Activated T-cell treated with anti-CD3 and anti-CD28 coated beads, Interleukin-2, amount 50 U/mL, for 24 hours (primary cell): Measurements from ENCODE around the gene SLBP.
"Not testable (repeated sequence)": the region's sequence is repeated elsewhere in the genome, so short reads cannot be mapped to it uniquely, and the experiment has no call there.

Source experiments
- DNase-seq: peaks from one replicate; pipeline ENCODE4 v3.0.0-alpha.2; 2020
- H3K27ac Mint-ChIP-seq: 2 replicates; pipeline ENCODE4 v1.8.0; 2020; ENCODE audit warnings: mild to moderate bottlenecking, mixed read lengths
- H3K27me3 Mint-ChIP-seq: 2 replicates; pipeline ENCODE4 v1.8.0; 2020; ENCODE audit warnings: mixed read lengths
- H3K36me3 Mint-ChIP-seq: 2 replicates; pipeline ENCODE4 v1.8.0; 2020; ENCODE audit warnings: low read depth, mixed read lengths
- H3K4me1 Mint-ChIP-seq: 2 replicates; pipeline ENCODE4 v1.8.0; 2020; ENCODE audit warnings: low read depth, mixed read lengths
- H3K4me3 Mint-ChIP-seq: 2 replicates; pipeline ENCODE4 v1.8.0; 2020; ENCODE audit warnings: mild to moderate bottlenecking, moderate library complexity, mixed read lengths
- H3K9me3 Mint-ChIP-seq: 2 replicates; pipeline ENCODE4 v1.8.0; 2020; ENCODE audit warnings: mixed read lengths

The SLBP gene

DNA sequence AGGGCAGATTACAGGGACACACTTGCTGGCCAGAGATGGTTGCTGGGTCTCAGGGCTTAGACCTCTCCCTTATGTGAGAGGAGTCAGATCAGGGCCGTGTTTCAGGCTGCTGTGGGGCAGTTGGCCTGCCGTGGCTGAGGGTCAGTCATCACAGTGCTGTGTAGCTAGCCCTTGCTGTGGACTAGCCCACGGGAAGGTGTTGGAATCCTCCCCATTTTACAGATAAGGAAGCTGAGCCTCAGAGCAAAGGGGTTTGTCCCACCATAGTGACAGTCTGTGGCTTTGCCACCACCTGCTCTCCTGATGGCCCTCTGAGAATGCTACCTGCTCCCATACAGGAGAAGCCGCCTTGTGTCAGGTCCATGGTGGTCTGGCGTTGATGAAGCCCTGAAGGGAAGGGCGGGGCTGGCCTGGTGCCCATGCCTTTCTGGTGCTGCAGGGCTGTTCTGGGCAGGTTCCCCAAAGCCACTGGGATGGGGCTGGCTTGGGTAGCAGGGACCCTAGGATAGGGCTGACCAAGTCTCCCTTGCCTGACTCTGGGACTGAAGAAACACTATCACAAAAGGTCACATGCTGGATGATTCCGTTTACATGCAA lies 25.6 kb downstream of the SLBP start:
- DNase-seq, result no peak
- H3K36me3 Mint-ChIP-seq, result peaks cover 26% of the 10 kb centered on the region
- peaks cover 13% of the 10 kb centered on the region for H3K4me1 Mint-ChIP-seq
- H3K27me3 Mint-ChIP-seq, result peaks cover 3% of the 10 kb centered on the region
- no peaks in the 10 kb centered on the region for H3K9me3 Mint-ChIP-seq
- H3K4me3 Mint-ChIP-seq, result no peak overlapping the region
- peak overlapping the region; percentile 51 for H3K27ac Mint-ChIP-seq

DNA sequence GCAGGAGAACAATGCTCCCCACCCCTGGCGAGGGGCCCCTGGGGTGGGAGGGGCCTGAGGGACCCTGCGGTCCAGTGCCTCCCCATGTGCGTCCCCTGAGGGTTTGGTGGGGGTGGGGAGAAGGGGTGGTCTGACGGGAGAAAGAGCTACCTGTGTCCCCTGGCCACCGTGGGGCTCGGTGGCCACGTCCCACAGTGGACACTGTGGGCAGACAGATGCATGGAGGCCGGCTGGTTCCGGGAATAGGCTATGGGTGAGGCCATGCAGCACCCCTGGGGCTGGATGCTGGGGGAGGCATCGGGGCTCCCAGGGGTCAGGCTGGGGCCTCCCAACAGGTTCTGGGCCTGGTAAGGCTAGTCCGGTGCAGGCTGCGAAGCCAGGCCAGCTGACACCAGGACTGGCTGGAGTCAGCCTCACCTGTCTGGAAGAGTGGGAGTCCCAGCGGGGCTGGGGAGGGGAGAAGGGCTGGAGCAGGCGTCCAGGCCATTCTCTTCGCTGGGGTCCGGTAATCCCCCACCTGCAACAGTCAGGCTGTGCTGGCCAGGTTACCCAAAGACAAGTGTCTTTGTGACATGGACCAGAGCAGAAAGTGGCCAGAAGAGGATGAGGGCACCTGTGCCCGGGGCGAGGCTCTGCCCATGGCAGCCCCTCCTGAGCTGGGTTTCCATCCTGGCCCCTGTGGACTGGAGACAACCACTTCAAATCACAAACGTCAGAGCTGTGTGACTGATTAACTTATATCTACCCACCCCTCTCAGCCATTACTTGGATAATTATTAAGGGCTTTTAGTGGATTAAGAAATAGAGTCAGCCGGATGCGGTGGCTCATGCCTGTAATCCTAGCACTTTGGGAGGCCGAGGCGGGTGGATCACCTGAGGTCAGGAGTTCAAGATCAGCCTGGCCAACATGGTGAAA lies 26.6 kb downstream of the SLBP start:
- DNase-seq, result no peak
- Mint-ChIP-seq H3K36me3 (peaks cover 16% of the 10 kb centered on the region), H3K27me3 (peaks cover 3% of the 10 kb centered on the region), H3K4me3 (peak overlapping the region; percentile 23), H3K4me1 (peaks cover 13% of the 10 kb centered on the region), H3K27ac (no peak overlapping the region), H3K9me3 (no peaks in the 10 kb centered on the region)

DNA sequence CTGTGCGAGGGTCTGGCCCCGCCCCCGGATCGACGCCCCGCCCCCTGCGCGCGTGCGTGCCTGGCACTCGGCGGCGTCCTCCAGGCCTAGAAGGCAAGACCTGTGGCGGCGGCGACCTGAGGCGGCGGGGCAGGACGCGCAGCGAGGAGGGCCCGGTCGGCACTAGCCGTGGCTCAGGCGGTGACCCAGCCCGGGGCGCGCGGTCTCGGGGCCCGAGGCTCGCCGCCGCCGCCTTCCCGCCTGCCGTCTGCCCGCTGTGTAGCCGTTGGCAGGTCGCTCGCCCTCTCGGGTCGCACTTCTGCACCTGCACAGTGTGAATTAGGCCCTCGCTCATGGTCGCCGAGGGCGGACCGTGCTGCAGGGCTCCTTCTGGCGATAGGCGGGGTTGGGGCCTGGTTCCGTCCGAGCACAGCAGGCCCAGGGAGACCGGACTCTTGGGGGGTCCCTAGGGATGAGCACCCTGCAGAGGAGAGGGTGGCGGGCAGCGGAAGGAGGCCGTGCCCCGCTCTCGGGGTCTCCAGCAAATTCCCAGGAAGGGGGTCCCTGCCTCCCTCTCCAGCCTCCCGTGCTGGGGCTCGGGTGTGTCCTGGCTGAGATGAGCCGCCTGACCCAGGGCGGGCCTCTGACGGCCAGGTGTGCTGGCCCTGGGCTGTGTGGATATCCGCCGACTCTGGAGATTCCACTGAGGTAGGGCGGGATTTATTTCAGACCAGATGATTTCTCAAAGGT lies 27.4 kb downstream of the SLBP start:
- Mint-ChIP-seq H3K27ac (peak overlapping the region; percentile 73), H3K4me3 (no peak overlapping the region), H3K27me3 (peaks cover 3% of the 10 kb centered on the region), H3K9me3 (no peaks in the 10 kb centered on the region), H3K4me1 (peaks cover 13% of the 10 kb centered on the region), H3K36me3 (peaks cover 7% of the 10 kb centered on the region)
- peak; percentile 98 for DNase-seq

DNA sequence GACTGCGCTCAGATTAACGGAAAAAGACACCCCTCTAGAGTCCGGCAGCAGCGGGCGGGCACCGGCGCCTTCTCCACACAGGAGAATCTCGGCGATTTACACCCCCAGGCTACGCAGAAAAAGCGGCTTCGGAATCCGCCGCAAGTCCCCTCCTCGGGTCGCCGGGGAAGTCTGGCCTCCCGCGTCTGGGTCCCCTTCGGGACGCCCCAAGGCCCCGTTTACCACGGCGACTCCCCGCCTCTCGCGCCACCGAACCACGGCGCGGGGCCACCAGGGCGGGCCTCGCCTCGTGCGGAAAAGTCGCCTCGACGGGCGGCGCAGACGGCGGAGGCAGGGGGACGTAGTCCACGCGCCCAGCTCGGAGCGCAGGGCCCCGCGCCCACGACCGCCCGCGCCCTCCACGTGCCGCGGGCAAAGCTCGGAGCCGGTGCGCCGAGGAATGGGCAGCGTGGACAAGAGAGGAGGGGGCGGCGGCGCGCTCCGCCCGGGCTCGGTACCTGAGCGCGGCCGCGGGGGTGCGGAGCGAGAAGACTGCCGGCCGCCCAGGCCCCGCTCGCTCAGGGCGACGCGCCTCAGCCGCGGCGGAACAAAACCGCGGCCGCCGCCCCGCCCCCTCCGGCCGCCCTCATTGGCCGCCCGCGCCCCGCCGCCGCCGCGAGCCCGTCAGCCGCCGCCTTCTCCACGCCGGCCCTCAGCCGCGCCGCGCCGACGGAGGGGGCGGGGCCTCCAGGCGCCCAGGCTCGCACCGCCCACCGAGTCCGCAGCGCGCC lies 28.2 kb downstream of the SLBP start, which contains the start of gene FAM53A:
TSS of gene FAM53A (minus strand) at position 578 of the 770 bp plus-strand sequence. CDS start 15,572 bp downstream, outside the sequence.
- Mint-ChIP-seq H3K4me3 (peak within 1 kb of the TSS; percentile 78), H3K27ac (peak within 1 kb of the TSS; percentile 88), H3K27me3 (peaks cover 3% of the 10 kb centered on the region), H3K36me3 (peaks cover 2% of the 10 kb centered on the region), H3K9me3 (no peaks in the 10 kb centered on the region), H3K4me1 (peaks cover 13% of the 10 kb centered on the region)
- peak; percentile 72 for DNase-seq

DNA sequence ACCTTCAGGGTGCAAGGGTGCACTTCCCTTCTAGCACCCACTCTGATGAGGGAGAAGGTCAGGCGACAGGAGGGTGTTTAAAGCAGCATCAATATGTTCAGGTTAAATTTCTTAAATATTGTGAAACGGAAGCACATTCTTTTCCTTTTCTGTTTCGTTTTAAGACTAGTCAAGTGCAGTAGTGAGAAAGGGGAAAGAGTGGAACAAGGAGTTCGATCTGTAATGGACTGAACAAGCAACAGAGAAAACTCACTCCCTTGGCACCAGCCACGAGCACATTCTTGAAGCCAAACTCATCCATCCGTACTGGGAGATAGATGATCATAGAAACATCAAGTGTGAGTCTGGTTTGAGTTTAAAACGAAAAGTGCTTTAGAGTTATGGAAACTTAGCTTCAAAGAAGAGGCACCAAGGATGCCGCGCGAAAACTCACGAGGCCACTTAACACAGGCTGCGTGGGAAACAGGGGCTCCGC lies 28.8 kb downstream of the SLBP start:
- Mint-ChIP-seq H3K36me3 (no peaks in the 10 kb centered on the region), H3K27me3 (peaks cover 3% of the 10 kb centered on the region), H3K4me3 (peak overlapping the region; percentile 78), H3K4me1 (peaks cover 13% of the 10 kb centered on the region), H3K9me3 (no peaks in the 10 kb centered on the region), H3K27ac (peak overlapping the region; percentile 88)
- DNase-seq, result no peak

DNA sequence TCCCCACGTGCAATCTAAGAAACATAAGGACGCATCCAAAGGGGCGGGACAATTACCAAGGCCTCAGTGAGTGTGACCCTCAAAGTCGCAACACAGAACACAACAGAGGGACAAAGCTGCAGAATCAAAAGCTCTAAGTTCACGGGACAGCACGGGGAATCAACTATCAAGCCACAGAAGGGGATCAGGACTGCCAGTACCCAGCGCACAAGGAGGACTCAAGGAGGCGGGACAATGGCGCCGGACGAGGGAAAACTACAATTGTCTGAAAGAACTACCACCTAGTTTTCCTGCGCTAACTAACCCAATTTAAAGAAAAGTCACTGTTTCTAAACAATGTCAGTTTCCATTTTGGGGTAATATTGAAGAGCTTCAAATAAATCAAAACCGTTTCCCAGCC lies 29.3 kb downstream of the SLBP start:
- peak overlapping the region; percentile 78 for H3K4me3 Mint-ChIP-seq
- peaks cover 3% of the 10 kb centered on the region for H3K27me3 Mint-ChIP-seq
- no peaks in the 10 kb centered on the region for H3K36me3 Mint-ChIP-seq
- H3K27ac Mint-ChIP-seq, result peak overlapping the region; percentile 42
- no peaks in the 10 kb centered on the region for H3K9me3 Mint-ChIP-seq
- no peak for DNase-seq
- H3K4me1 Mint-ChIP-seq, result peaks cover 13% of the 10 kb centered on the region

DNA sequence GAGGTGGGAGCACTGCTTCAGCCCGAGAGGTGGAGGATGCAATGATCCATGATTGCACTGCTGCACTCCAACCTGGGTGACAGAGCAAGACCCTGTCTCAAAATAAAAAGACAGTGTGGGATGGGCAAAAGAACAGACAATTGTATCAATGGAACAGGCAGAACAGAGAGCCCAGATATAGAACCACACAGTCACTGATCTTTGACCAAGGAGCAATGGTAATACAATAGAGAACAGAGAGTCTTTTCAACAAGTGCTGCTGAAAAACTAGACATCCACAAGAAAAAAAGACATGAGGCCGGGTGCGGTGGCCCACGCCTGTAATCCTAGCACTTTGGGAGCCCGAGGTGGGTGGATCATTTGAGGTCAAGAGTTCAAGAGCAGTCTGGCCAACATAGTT lies 33.9 kb downstream of the SLBP start:
- no peaks in the 10 kb centered on the region for H3K36me3 Mint-ChIP-seq
- peaks cover under 1% of the 10 kb centered on the region for H3K27me3 Mint-ChIP-seq
- no peaks in the 10 kb centered on the region for H3K9me3 Mint-ChIP-seq
- no peak for DNase-seq
- H3K4me1 Mint-ChIP-seq, result peaks cover 9% of the 10 kb centered on the region
- H3K27ac Mint-ChIP-seq, result no peak overlapping the region
- H3K4me3 Mint-ChIP-seq, result no peak overlapping the region

DNA sequence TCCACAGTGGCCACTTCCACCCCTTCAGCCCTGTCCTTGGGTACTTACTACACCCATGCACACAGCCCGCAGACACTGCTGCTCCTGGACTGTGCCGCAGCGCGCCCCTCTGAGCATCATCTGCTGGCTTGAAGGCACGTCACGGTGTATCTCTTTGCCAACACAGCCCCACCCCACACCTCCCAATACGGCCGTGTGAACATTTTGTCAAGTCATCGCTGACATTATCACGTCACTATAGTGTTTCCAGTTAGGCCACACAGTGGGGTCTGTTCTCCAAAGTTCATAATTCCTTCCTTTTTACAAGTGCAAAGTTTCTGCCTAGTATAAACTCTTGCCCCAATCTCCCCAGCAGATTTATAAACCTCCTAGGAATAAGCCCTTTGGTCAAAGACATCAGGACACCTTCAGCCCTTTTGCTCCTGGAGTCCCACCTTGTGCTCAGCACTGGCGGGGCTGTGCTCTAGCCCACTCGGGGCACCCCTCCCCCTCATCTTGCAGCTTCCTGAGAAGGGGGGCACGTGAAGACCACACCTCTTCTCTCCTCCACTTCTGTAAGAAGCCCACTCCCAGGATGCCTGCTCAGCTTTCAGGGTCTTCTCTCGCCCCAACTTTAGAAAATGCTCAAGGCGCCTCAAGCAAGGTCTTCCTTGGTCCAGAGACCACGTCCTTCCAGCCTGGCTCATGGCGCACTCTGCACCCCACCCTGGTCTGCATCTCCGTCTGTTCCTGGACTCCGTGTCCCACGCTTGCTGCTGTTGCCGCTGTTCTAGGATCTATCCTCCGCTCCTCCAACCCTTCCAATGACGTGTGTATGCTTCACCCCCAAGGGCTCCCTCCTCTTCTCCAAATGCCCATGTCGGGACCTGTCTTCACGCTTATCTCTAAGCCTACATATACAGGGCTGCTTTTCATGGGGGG lies 35.3 kb downstream of the SLBP start:
- H3K27me3 Mint-ChIP-seq, result no peaks in the 10 kb centered on the region
- H3K9me3 Mint-ChIP-seq, result no peaks in the 10 kb centered on the region
- no peak overlapping the region for H3K27ac Mint-ChIP-seq
- no peaks in the 10 kb centered on the region for H3K36me3 Mint-ChIP-seq
- no peak overlapping the region for H3K4me3 Mint-ChIP-seq
- H3K4me1 Mint-ChIP-seq, result no peaks in the 10 kb centered on the region
- no peak for DNase-seq

DNA sequence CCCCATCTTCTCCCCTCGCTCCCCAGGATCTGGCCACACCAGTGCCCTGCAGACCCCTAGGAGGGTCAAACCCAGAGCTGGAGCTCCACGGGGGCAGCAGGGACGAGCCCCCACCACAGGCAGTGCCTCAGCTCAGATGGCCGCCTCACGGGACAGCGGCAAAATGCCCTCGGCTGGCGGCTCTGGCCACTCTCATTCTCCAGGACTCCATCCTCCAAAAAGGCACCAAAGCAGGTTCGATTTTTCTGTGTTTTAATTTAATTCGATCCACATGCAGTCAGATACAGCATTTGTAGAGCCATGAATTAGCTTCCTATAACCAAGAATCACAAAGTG lies 36.3 kb downstream of the SLBP start:
- Mint-ChIP-seq H3K4me3 (no peak overlapping the region), H3K27me3 (no peaks in the 10 kb centered on the region), H3K36me3 (no peaks in the 10 kb centered on the region), H3K27ac (no peak overlapping the region), H3K4me1 (no peaks in the 10 kb centered on the region), H3K9me3 (no peaks in the 10 kb centered on the region)
- no peak for DNase-seq

DNA sequence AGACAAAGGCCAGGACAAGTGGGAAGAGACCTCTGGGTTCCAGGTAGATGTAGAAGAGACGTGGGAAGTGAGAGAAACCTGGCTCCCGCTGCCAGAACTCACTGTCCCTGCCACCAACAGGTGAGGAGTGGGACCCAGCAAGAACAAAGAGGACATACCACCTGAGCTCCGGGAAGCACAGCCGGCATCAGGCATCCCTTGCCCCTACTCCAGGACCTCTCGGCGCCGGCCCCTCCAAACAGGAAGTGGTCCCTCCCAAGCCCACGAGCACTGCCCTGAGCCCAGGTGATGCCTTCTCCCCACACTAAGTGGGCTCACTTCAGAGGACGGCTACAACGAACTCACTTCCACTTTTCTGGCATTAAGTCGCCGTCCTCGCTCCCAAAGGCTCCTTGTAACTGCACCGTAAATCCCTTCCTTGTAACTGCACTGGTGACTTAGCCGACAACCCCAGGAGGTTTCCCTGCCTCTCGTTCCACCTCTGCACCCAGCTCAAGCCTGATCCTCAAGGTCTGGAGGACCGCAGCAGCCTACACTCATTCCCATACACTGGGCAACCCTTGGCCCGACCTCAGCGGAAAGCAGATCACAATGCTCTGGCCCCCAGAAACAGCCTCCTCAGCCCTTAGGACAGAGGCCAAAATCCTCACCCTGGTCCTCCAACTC lies 36.9 kb downstream of the SLBP start:
- no peaks in the 10 kb centered on the region for H3K27me3 Mint-ChIP-seq
- no peak overlapping the region for H3K4me3 Mint-ChIP-seq
- H3K36me3 Mint-ChIP-seq, result no peaks in the 10 kb centered on the region
- no peaks in the 10 kb centered on the region for H3K4me1 Mint-ChIP-seq
- DNase-seq, result no peak
- no peak overlapping the region for H3K27ac Mint-ChIP-seq
- H3K9me3 Mint-ChIP-seq, result no peaks in the 10 kb centered on the region

DNA sequence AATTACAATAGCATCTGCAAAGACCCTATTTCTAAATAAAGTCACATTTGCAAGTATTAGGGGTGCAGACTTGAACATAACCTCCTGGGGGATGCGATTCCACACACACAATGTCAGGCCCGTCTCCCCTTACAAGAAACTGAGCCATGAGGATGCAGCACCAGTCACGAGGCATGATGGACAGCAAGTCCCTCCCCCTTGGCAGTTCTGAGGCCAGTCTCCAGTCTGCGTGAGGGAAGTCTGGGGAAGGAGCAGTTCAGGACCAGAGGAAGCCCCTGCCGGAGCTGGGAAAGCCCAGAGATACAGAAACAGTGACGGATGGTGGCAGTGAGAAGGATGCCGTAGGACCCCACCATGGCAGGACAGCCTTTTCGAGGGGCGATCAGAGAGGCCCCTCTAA lies 37.4 kb downstream of the SLBP start:
- H3K36me3 Mint-ChIP-seq, result no peaks in the 10 kb centered on the region
- no peaks in the 10 kb centered on the region for H3K27me3 Mint-ChIP-seq
- no peaks in the 10 kb centered on the region for H3K4me1 Mint-ChIP-seq
- H3K27ac Mint-ChIP-seq, result no peak overlapping the region
- no peak overlapping the region for H3K4me3 Mint-ChIP-seq
- no peaks in the 10 kb centered on the region for H3K9me3 Mint-ChIP-seq
- no peak for DNase-seq

DNA sequence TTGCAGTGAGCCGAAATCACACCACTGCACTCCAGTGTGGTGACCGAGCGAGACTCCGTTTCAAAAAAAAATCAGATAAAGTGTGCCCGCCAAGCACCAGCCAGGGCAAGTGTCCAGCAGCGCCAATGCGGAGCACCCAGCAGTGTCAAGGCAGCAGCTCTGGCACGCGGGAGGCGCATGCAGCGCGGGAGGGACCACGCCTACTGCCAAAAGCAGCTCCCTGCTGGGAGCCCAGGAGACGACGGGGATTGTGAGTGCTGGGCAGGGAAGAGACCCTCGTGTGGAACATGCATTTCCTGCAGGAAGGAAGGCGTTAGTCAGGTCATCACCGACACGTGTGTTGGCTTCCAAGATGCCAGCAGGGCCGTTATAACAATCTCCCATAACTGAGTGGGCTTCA lies 38.4 kb downstream of the SLBP start:
- Mint-ChIP-seq H3K27ac (no peak overlapping the region), H3K36me3 (no peaks in the 10 kb centered on the region), H3K4me3 (no peak overlapping the region), H3K9me3 (no peaks in the 10 kb centered on the region), H3K27me3 (no peaks in the 10 kb centered on the region), H3K4me1 (no peaks in the 10 kb centered on the region)
- no peak for DNase-seq

DNA sequence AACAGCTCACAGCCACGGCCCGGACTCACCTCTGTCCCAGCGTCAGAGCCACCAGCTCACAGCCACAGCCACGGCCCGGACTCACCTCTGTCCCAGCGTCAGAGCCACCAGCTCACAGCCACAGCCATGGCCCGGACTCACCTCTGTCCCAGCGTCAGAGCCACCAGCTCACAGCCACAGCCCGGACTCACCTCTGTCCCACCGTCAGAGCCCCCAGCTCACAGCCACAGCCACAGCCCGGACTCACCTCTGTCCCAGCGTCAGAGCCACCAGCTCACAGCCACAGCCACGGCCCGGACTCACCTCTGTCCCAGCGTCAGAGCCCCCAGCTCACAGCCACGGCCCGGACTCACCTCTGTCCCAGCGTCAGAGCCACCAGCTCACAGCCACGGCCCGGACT lies 41.1 kb downstream of the SLBP start:
- H3K9me3 Mint-ChIP-seq, H3K4me1 Mint-ChIP-seq, H3K27me3 Mint-ChIP-seq, H3K4me3 Mint-ChIP-seq, DNase-seq, H3K27ac Mint-ChIP-seq, H3K36me3 Mint-ChIP-seq: not testable (repeated sequence)
